ENCODE measurements around the gene ZDHHC24.
A peak's percentile ranks its signal among the peaks of the same experiment; 100 is the strongest.
"Not testable (repeated sequence)": the region's sequence is repeated elsewhere in the genome, so short reads cannot be mapped to it uniquely, and the experiment has no call there.

The ZDHHC24 gene

DNA sequence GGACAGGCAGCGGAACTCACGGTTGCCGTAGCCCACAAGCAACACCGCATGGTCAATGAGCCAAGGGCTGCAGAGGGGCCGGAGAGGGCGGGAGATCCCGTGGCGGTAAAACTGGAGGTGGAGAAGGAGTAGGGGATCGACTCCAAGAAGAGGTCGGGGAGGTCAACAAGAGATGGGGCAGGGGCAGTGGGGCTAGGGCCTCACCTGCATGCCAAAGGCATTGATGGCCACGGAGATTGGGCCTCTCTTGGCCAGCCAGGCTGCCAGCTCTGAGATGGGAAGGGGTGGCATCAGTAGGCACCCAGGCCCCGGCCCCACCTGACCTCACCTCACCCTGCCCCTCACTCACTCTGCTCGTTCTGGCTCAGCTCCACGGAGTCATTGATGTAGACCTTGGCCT is 18.7 kb upstream of the ZDHHC24 start:
- DNase-seq, result no peak

DNA sequence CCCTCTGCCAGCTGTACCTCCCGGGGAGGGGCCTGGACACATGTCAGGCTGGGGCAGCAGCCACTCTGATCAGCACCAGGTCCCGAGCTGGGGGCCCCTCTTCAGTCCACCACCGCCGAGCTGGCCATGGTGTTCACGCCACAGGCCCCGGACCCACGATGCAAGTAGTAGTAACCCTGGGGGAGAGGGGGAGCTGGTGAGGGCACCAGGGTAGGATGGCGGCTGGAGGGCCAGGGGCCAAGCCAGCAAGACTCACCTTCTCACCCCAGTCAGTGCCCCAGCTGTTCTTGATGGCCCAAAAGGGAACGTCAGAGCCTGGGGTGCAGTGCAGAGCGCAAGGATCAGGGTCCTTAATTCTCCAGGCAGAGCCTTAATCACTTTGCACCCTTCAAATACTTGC is 18.0 kb upstream of the ZDHHC24 start:
- DNase-seq, result no peak

DNA sequence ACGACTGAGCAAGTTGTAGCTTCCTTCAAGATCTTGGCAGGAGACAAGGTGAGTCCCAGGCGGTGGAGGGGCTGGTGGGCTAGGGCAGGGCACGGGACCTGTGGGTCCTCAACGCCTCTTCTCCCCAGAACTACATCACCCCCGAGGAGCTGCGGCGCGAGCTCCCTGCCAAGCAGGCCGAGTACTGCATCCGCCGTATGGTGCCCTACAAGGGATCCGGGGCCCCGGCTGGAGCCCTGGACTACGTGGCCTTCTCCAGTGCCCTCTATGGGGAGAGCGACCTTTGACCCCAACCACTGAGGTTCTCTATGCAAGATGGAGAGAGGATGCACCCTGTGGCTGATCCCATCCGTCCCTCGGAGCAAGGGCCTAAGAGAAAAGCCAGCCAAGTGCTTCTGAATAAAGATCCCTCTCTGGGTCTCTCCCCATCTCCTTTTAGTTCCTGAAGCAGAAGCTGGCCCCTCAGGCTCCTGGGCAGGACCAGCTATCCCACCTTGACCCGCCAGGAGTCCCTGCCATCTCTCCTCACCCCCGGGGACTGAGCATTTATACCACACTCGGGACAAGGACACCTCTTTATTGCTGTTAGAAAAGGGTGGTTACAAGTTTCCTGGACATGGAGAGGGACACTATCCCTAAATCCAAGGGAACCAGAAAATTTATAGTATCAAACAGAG is 17.2 kb upstream of the ZDHHC24 start:
- no peak for DNase-seq

DNA sequence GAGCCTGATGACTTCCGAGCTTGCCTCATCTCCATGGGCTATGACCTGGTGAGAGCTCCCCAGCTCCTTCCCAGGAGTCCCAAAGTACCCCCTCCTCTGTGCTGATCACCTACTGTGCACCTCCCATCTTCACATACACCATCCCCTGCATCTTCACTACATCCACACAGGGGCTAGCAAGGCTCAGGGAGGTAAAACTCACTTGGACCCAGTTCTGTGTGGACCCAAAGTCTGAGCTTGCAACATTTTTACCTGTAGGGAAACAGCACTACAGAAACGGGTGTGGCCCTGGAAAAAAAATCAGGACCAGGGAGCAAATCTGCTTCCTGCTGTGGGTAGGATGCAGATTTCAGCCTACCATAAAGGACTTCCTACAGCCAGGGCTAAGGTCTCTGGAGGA is 16.4 kb upstream of the ZDHHC24 start:
- DNase-seq, result no peak

DNA sequence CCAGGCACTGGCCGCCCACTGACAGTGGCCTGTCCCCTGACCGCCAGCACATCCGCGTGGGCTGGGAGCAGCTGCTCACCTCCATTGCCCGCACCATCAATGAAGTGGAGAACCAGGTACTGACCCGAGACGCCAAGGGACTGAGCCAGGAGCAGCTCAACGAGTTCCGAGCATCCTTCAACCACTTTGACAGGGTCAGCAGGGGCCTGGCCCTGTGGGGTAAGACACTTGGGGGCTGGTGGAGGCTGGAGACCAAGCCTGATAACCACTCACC is 16.1 kb upstream of the ZDHHC24 start:
- DNase-seq, result no peak

DNA sequence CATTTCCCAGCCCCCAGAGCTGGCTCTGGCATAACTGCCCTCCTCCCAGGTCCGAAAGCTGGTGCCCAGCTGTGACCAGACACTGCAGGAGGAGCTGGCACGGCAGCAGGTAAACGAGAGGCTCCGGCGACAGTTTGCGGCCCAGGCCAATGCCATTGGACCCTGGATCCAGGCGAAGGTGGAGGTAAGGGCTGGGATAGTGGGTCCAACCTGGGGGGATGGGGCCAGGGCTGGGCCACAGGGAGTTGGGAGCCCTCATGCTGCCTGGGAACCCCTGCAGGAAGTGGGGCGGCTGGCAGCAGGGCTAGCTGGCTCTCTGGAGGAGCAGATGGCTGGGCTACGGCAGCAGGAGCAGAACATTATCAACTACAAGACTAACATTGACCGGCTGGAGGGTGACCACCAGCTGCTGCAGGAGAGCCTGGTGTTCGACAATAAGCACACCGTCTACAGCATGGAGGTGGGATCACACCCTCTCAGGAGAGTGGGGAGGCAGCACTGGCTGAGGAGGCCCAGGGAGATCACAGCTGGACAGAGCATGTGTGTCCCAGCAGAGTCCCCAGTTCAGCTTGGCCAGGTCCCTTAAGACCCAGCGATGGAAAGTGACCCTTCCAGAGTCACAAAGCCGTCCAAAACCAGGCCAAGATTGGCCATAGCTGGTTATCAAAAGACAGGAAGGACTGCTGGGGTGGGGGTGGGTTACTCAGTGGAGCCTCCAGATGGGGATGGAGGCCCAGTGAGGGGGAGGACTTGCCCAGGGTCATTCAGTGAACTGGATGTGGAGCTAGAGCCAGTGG is 15.5 kb upstream of the ZDHHC24 start:
- DNase-seq, result no peak

DNA sequence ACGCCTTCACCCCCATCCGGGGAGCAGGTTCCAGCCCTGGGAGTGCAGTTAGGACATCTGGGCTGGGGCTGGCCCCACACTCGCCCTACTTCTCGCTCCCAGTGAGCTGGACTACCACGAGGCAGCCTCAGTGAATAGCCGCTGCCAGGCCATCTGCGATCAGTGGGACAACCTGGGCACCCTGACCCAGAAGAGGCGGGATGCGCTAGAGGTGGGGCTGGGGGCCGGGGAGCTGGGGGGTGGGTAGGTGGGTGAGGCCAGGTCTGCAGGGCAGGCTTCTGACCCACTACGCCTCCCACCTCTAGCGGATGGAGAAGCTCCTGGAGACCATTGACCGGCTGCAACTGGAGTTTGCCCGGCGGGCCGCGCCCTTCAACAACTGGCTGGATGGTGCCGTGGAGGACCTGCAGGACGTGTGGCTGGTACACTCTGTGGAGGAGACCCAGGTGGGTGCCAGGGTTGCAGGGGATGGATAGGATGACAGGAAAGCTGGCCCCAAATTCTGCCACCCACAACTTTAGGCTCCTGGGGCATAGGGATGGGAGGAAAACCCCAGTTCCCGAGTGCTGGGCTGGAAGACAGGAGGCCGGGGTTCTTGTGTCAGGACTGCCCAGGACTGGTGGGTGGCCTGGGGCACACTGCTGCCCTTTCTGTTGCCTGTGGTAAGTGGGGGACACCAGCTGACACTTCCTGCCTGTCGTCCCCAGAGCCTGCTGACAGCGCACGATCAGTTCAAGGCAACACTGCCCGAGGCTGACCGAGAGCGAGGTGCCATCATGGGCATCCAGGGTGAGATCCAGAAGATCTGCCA is 14.2 kb upstream of the ZDHHC24 start:
- no peak for DNase-seq

DNA sequence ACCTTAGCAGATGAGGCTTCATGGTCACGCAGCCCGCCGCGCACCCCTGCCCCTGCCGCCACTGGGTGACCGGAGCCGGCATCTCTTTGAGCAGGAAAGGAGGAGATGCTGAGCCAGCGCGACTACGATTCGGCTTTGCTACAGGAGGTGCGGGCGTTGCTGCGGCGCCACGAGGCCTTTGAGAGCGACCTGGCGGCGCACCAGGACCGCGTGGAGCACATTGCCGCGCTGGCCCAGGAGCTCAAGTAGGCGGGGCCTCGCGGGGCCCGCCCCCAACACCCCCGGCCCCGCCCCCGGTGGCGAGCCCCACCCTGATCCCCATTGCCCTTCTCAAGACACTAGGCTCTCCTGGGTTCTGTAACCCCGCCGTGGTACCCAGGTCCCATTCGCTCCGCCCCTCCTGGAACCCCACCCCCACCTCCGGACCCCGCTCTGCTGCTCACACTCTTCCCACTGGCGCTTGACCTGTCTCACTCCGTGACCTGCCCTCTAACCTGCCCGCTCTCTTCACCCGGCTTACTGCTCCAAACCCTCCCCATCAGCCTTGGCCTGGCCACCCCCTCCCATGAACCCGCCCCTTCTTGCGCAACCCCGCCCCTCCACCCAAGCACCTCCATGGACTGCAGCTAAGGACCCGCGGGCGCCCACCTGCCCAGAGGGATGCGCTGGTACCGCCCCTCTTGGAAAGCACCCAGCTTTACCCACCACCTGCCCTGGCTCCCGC is 13.5 kb upstream of the ZDHHC24 start:
- no peak for DNase-seq

DNA sequence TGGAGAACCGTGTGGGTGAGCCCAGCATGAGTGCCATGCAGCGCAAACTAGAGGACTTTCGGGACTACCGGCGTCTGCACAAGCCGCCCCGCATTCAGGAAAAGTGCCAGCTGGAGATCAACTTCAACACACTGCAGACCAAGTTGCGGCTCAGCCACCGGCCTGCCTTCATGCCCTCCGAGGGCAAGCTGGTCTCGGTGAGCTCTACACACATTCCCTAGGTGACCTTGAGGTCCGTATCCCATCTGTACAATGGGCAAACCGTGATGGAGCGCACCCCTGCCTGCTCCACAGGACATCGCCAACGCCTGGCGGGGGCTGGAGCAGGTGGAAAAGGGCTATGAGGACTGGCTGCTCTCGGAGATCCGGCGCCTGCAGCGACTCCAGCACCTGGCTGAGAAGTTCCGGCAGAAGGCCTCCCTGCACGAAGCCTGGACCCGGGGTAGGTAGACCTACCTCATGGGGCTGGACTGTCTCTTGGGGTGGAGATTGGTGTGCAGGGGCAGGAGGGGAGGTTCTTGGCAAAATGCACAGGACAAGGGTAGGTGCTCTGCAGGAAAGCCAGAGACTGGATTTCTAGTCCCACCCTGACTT is 12.0 kb upstream of the ZDHHC24 start:
- no peak for DNase-seq

DNA sequence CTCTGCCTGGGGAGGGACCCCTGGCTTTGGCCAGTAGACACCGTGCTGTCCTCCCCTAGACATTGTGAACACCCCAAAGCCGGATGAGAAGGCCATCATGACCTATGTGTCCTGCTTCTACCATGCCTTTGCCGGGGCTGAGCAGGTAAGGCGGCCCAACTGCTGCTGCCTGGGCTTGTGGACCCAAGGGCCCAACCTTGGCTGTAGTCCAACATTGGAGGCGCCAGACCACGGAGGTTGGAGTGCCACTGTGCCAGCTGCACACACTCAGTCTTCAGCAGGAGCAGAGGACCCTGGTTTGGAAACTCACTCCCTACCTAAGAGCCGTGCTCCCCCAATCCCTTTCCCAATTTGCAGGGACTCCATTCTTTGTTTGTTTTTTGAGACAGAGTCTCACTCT is 10.2 kb upstream of the ZDHHC24 start:
- DNase-seq, result peak; percentile 19

DNA sequence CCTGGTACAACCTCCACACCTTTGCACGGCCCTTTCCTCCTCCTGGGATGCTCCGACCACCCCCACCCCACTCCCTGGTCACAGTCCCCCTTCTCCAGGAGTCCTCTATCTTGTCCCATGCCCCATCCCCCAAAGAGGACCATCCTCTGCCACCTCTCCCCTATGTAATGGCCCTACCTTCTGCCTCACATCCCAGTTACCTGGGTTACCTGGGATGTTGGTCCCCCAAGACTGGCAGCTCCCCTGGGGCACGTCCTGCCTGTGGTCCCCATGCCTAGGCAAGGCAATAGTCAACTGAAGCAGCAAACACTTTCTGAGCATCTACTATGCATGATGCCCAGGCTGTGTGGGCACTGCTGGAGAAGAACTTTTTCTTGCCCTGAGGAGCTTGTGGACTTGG is 9.6 kb upstream of the ZDHHC24 start:
- no peak for DNase-seq

DNA sequence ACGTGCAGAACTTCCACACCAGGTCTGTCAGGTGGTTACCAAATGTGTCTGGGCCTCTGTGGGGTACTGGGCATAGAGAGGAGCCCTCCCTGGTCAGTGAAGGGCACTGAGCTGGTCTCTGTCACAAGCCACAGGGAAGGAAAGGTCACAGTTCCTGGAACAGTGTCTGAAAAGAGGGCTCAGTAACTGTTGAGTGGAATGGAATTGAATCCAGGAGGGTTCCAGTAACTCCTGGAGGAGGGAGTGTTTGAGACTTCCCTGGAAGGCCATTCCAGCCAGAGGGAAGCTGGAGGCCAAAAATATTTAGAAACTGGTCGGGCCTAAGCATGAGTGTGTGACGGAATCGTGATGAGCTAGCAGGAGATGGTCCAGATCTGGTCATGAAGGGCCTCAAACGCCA is 8.8 kb upstream of the ZDHHC24 start:
- DNase-seq, result no peak

DNA sequence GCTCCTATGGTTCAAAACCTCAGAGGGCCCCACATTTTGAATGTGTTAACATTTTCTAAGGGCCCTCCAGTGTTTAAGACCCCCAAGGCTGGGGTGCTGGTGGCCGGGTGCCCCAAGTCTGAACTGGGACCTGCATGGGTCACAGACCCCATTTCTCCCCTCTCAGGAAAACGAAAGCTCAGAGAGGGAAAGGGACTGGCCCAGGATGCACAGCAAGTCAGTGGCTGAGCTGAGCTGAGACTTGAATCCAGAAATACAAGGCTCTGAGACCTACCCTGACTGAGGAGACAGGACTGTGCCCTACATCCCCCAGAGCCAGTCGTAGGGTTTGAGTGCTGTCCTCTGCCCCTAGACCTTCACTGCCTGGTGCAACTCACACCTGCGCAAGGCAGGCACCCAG is 5.0 kb upstream of the ZDHHC24 start:
- DNase-seq, result no peak

DNA sequence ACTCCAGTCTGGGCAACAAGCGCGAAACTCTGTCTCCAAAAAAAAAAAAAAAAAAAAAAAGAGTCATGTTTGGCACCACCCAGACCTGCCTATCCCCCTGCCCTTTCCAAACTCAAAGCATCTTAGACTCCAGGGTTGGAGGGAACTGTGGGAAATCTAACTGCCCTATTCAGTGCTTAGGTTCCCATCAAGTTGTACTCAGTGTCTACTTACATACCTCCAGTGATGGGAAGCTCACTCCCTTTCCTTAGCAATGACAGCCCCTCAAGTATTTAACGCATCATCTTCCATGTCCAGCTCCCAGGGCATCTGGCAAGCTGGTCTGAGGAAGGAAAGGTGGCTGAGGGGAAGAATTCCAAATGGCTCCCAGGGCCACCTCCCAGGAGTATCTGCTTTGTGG is 3.8 kb upstream of the ZDHHC24 start:
- no peak for DNase-seq

DNA sequence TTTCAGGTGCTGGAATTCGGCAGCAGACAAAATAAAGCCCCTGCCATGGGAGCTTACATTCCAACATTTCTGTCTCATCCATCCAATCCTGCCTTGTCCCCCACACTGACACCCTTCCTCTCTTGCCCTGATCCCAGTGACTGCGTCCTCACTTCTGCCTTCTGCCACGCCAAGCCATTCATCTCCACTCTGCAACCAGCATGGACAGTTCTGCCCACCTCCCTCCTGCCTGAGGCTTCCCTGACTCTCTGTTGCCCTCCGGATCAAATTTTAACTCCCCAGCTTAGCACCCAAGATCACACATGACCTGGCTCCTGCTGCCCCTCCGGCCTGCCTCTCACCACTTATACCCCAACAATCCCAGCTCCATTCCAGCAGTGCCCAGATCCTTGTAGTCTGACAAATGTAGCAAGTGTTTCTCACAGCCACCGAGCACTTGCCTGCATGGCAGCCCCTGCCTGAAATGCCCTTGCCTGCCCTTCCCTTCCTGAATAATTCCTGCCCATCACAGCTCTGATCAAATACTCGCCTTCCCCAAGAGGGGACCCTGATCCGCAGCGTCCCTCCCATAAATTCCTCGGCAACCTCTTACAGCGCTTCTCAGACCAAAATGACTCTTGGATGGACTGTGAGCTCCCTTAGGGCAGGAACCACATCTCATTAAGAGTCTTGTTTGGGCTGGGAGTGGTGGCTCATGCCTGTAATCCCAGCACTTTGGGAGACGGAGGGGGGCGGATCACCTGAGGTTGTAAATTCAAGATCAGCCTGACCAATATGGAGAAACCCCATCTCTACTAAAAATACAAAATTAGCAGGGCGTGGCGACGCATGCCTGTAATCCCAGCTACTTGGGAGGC is 3.2 kb upstream of the ZDHHC24 start:
- DNase-seq, result no peak

DNA sequence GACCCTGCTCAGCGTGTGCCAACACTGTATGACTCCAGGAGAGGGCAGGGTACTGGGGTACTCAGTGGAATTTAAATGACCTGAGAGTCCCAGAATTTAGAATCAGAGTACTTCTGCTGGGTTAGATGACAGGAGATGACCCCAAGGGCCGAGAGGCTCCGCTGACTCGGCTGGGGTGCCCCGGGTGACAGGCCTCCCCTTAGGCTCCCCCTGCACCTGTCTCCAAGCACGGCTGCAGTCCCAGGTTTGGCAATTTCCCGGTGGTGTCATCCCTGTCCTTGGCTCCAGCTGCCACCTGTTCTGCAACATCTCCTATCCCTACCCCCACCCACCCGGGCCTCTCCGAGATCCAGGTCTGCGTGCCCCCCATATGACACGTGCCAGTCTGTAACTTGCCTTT is 2.2 kb upstream of the ZDHHC24 start:
- DNase-seq, result no peak

DNA sequence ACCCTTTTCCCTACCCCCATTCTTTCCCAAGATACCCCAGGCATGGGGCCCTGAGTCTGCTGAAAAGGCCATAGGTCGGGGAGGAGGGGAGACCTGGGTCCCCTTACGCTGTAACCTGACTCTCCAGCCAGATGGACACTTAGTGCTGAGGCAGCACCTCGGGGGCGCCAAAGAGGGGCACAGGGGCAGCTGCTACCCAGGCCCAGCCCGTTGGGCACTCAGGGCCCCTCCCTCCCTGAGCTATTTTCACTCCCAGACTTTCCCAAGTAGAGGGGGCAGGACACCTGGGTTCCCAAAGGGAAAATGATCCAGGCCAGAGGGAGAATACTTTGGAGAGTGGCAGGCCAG is 1.8 kb upstream of the ZDHHC24 start:
- DNase-seq, result no peak

DNA sequence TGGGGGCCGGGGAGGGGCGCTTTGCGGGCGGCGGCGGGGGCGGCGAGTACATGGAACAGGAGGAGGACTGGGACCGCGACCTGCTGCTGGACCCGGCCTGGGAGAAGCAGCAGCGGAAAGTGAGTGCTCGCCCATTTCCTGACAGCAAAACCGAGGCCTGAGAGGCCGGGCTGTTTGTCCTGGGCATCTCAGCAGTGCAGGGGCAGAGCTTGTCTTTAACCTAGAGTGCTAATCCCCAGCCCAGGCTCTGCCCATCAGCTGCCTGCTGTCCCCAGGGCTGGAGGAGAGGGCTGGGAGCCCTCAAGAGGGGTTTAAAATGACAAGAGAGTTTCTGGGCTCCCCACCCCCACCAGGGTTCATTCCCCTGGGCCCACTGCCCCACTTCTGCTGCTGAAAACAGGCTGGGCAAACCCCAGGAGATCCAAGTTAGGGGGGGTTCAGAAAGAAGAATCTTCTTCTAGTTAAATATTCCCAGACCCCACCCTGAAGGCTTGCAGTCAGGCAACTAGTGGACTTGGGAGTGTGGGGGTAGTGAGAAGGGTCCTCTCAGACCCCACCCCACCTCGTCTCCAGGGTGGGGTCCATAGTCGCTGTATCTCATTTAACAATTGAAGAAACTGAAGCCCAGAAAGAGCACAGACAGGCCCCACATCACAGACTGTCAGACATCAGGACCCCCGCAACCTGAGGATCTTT is 1.3 kb upstream of the ZDHHC24 start:
- no peak for DNase-seq

DNA sequence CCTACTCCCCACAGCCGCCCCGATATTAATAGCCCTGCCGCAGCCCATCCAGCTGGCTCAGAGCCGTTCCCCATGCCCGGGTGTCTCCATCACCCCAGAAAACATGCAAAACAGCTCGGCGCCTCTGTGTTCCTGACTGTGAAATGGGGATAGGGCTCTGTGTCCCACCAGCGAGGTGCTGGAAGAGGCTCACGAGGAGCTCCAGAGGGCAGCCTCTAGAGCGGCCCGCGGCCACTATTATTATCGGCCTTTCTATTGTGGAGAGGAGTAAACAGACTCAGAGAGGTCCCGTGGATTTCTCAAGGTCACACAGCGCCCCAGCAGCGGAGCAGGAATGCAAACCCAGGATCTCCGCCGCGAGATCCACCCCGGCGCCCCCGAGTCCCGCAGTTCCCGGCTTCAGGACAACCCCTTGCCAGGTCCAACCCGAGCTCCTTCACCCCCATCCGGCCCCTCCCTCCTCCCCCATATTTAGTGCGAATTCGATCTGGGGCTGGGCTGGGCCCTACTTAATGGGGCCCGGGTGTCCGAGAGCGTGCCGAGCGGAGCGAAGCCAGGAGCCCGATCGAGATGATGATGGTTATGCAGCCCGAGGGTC is 619 bp upstream of the ZDHHC24 start, which contains the start of gene ACTN3:
Gene ACTN3, plus strand, starts transcription at position 536 of the 598 bp plus-strand sequence. Its CDS starts 35 bp downstream, at position 571.
- DNase-seq, result no peak

DNA sequence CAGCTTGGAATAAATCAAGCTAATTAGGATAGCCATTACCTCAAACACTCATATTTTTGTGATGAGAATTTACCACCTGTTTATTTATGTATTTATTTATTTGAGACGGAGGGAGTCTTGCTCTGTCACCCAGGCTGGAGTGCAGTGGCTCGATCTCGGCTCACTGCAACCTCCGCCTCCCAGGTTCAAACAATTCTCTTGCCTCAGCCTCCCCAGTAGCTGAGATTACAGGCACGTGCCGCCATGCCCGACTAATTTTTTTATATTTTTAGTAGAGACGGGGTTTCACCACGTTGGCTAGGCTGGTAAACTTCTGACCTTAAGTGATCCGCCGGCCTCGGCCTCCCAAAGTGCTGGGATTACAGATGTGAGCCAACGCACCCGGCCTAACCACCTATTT is 896 bp downstream of the ZDHHC24 start:
- DNase-seq, result not testable (repeated sequence)
